ENCODE results near the gene CTNNBIP1. TPM values are rescaled to one million over a fixed set of nuclear protein-coding genes. Genes with fewer than 3 reads are reported as not detected.

The CTNNBIP1 gene
- total RNA-seq, 8 experiments from 2014 or later: 4.9 to 33.1 (median 24.1) TPM

DNA sequence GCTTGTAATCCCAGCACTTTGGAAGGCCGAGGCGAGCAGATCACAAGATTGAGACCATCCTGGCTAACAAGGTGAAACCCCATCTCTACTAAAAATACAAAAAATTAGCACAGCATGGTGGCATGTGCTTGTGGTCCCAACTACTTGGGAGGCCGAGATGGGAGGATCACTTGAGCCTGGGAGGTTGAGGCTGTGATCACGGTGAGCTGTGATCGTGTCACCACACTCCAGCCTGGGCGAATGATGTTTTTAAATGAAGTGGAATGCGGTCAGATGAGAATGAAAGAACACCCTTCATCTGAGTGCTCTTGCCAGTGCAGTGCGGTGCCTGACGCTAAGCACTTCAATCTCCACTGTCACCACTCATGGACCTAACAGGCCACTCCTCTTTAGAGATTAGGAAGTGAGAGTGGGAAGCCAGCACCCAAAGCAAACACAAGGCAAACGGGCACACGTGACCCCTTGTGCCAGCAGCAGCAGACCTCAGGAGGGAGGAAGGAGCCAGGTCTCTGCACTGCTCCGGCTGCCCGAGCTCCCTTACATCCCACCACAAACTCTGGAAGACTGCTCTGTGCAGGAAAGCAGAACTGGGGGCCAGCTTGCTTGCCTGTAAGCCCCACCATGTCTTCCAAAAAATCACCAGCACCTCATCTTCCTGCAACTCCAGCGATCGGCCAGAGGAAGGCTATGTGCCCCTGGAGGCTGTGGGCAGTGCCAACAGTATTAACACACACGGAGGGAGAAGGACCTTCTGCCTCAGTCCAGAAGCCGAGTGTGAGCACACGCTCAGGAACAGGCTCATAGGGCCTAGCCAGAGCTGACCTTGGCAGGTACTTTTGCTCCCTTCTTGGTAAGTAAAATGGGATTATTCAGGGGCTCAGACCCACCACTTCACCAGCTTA, 9.7 kb downstream of the CTNNBIP1 start:
- no peak overlapping the region for H3K4me3 ChIP-seq
- H3K4me1 ChIP-seq (replicated peaks in 1 of 2): no peaks in the 10 kb centered on the region
- in situ Hi-C loops (cut with MboI; ENCODE audit: low pct_unique_long_range_greater_than_20kb in 2 of 9, low sequenced_read_pairs in 9 of 9, unreplicated experiment in 9 of 9): no loop called here
- WGBS, 10 experiments: 67 to 97% (median 91%) methylated on average over 2 to 14 of the region's 18 CpGs; no CpG with 5 or more reads in 1 of the 10 experiments
- ATAC-seq (replicated peaks in 6 of 8): peak in 3 of 8 experiments; percentile 15 to 19 (median 17)
- H3K27ac ChIP-seq: no peak overlapping the region

GRCh38 chr1:9894115-9894514, 16.0 kb downstream of the CTNNBIP1 start:
- in situ Hi-C loops (cut with MboI; ENCODE audit: low pct_unique_long_range_greater_than_20kb in 2 of 9, low sequenced_read_pairs in 9 of 9, unreplicated experiment in 9 of 9): loop anchor here in 1 of 9 experiments (25.0 kb wide), 1 partner anchor 518 kb away; no protein-coding TSS in a partner anchor
- 67 to 100% (median 91%) methylated on average over 1 to 3 of the region's 3 CpGs; no CpG with 5 or more reads in 4 of the 10 experiments for WGBS, 10 experiments
- H3K27ac ChIP-seq: no peak overlapping the region

GRCh38 chr1:9892563-9893528, 17.2 kb downstream of the CTNNBIP1 start:
- Histone ChIP-seq H3K4me1 (replicated peaks in 1 of 2) (peaks cover 3 to 7% of the 10 kb centered on the region in 2 donors), H3K27ac (no peak overlapping the region), H3K4me3 (no peak overlapping the region)
- in situ Hi-C loops (cut with MboI; ENCODE audit: low pct_unique_long_range_greater_than_20kb in 2 of 9, low sequenced_read_pairs in 9 of 9, unreplicated experiment in 9 of 9): loop anchor here in 1 of 9 experiments (25.0 kb wide), 1 partner anchor 519 kb away; no protein-coding TSS in a partner anchor
- ATAC-seq (replicated peaks in 6 of 8): peak in 1 of 8 experiments; percentile 7
- 20 to 100% (median 75%) methylated on average over 1 to 14 of the region's 14 CpGs for WGBS, 10 experiments

More at GRCh38 chr1:9894115-9894514, 16.0 kb downstream of the CTNNBIP1 start:
- peak in 2 of 8 experiments; percentile 6 to 46 for ATAC-seq (replicated peaks in 6 of 8)
- H3K4me3 ChIP-seq: no peak overlapping the region
- H3K4me1 ChIP-seq (replicated peaks in 1 of 2): peaks cover 3 to 7% of the 10 kb centered on the region in 2 donors

DNA sequence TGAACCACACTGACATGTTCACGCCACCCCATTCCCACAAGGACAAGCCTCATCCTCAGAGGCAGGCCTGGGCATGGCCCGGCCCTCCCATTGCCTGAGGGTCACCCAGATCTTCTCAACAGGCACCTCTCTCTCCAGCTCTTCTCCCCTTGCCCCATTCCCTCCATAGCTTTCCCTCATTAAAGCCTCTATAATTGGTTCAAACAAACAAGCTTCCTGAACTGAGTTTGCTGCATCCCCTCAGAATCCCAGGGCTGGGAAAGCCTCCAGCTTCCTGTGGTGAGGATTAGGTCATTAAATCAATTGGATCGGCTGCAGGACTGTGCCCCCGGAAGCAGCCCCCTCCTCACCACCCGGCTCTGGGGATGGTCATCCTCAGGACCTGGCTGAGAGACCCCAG, 18.9 kb downstream of the CTNNBIP1 start:
- Histone ChIP-seq H3K27ac (no peak overlapping the region), H3K4me1 (replicated peaks in 1 of 2) (peaks cover 3 to 7% of the 10 kb centered on the region in 2 donors), H3K4me3 (no peak overlapping the region)
- 20 to 100% (median 60%) methylated on average over 1 to 4 of the region's 5 CpGs; no CpG with 5 or more reads in 3 of the 10 experiments for WGBS, 10 experiments
- in situ Hi-C loops (cut with MboI; ENCODE audit: low pct_unique_long_range_greater_than_20kb in 2 of 9, low sequenced_read_pairs in 9 of 9, unreplicated experiment in 9 of 9): loop anchor here in 1 of 9 experiments (25.0 kb wide), 1 partner anchor 521 kb away; no protein-coding TSS in a partner anchor
- no peak for ATAC-seq (replicated peaks in 6 of 8)

- H3K27ac ChIP-seq: no peak overlapping the region
- 8 to 60% (median 44%) methylated on average over 2 to 6 of the region's 6 CpGs; no CpG with 5 or more reads in 2 of the 10 experiments for WGBS, 10 experiments
- no peak overlapping the region for H3K4me3 ChIP-seq
- in situ Hi-C loops (cut with MboI; ENCODE audit: low pct_unique_long_range_greater_than_20kb in 2 of 9, low sequenced_read_pairs in 9 of 9, unreplicated experiment in 9 of 9): loop anchor here in 1 of 9 experiments (25.0 kb wide), 1 partner anchor 522 kb away; no protein-coding TSS in a partner anchor
- peaks cover 3 to 7% of the 10 kb centered on the region in 2 donors for H3K4me1 ChIP-seq (replicated peaks in 1 of 2)
- ATAC-seq (replicated peaks in 6 of 8): peak in 3 of 8 experiments; percentile 12 to 88 (median 83)
These were observed 19.8 kb downstream of the CTNNBIP1 start for GRCh38 chr1:9890224-9890731.

GRCh38 chr1:9889411-9889810, 20.7 kb downstream of the CTNNBIP1 start:
- 43 to 100% (median 100%) methylated on average over 1 to 6 of the region's 8 CpGs; no CpG with 5 or more reads in 6 of the 10 experiments for WGBS, 10 experiments
- ATAC-seq (replicated peaks in 6 of 8): no peak
- in situ Hi-C loops (cut with MboI; ENCODE audit: low pct_unique_long_range_greater_than_20kb in 2 of 9, low sequenced_read_pairs in 9 of 9, unreplicated experiment in 9 of 9): loop anchor here in 1 of 9 experiments (25.0 kb wide), 1 partner anchor 523 kb away; no protein-coding TSS in a partner anchor
- H3K27ac ChIP-seq: no peak overlapping the region
- no peak overlapping the region for H3K4me3 ChIP-seq
- peaks cover 3 to 7% of the 10 kb centered on the region in 2 donors for H3K4me1 ChIP-seq (replicated peaks in 1 of 2)

GRCh38 chr1:9888886-9889285, 21.2 kb downstream of the CTNNBIP1 start:
- Histone ChIP-seq H3K27ac (no peak overlapping the region), H3K4me3 (no peak overlapping the region), H3K4me1 (replicated peaks in 1 of 2) (peaks cover 3 to 7% of the 10 kb centered on the region in 2 donors)
- 73 to 100% (median 90%) methylated on average over 3 to 6 of the region's 9 CpGs; no CpG with 5 or more reads in 5 of the 10 experiments for WGBS, 10 experiments
- peak in 1 of 8 experiments; percentile 1 for ATAC-seq (replicated peaks in 6 of 8)
- in situ Hi-C loops (cut with MboI; ENCODE audit: low pct_unique_long_range_greater_than_20kb in 2 of 9, low sequenced_read_pairs in 9 of 9, unreplicated experiment in 9 of 9): loop anchor here in 1 of 9 experiments (25.0 kb wide), 1 partner anchor 523 kb away; no protein-coding TSS in a partner anchor

DNA sequence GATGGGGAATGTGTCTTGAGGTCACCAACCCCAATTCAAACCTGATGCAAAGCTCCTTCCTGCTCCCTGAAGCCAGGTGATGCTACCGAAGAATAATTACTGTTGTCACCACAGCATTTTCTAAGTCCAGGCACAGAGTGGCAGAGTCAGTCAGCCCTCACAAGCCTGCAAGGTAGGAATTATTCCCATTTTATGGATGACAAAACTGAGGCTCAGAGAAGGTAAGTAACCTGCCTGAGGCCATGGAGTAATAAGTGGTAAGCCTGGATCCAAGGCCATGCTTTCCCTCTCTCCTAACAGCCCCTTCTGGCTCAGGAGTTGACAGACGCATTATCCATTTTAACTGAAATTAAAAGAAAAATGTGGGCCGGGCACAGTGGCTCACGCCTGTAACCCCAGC, 23.0 kb downstream of the CTNNBIP1 start:
- WGBS, 10 experiments: 79 to 100% (median 92%) methylated on average over 1 to 4 of the region's 4 CpGs; no CpG with 5 or more reads in 3 of the 10 experiments
- in situ Hi-C loops (cut with MboI; ENCODE audit: low pct_unique_long_range_greater_than_20kb in 2 of 9, low sequenced_read_pairs in 9 of 9, unreplicated experiment in 9 of 9): loop anchor here in 1 of 9 experiments (25.0 kb wide), 1 partner anchor 525 kb away; no protein-coding TSS in a partner anchor
- Histone ChIP-seq H3K27ac (no peak overlapping the region), H3K4me1 (replicated peaks in 1 of 2) (peaks cover 0 to 7% of the 10 kb centered on the region in 2 donors), H3K4me3 (no peak overlapping the region)
- no peak for ATAC-seq (replicated peaks in 6 of 8)

- H3K4me1 ChIP-seq (replicated peaks in 1 of 2): peaks cover 0 to 7% of the 10 kb centered on the region in 2 donors
- in situ Hi-C loops (cut with MboI; ENCODE audit: low pct_unique_long_range_greater_than_20kb in 2 of 9, low sequenced_read_pairs in 9 of 9, unreplicated experiment in 9 of 9): loop anchor here in 1 of 9 experiments (25.0 kb wide), 1 partner anchor 526 kb away; no protein-coding TSS in a partner anchor
- H3K27ac ChIP-seq: no peak overlapping the region
- ATAC-seq (replicated peaks in 6 of 8): peak in 4 of 8 experiments; percentile 21 to 51 (median 30)
- H3K4me3 ChIP-seq: no peak overlapping the region
- 52 to 100% (median 79%) methylated on average over 1 to 15 of the region's 17 CpGs; no CpG with 5 or more reads in 2 of the 10 experiments for WGBS, 10 experiments
These were observed 23.9 kb downstream of the CTNNBIP1 start for GRCh38 chr1:9886092-9886742.

DNA sequence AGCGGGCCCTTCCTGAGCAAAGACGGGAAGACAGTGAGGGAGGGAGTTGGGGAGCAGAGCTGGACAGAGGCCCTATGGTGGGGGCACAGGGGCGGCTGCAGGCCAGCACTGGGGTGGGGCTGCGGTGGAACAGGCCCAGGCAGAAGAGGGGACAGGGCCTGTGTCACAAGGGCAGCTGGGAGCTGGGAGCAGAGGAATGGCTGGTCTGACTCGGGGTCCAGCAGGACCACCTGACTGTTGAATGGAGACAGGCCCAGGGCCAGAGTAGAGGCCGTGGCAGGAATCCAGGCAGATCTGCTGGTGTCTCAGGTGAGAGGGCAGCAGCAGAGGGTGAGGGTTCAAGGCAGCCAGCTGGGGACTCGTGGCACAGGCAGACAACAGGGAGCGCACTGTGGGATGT, 25.3 kb downstream of the CTNNBIP1 start:
- Histone ChIP-seq H3K27ac (no peak overlapping the region), H3K4me1 (replicated peaks in 1 of 2) (no peaks in the 10 kb centered on the region), H3K4me3 (no peak overlapping the region)
- 82 to 100% (median 90%) methylated on average over 2 to 3 of the region's 8 CpGs; no CpG with 5 or more reads in 5 of the 10 experiments for WGBS, 10 experiments
- ATAC-seq (replicated peaks in 6 of 8): peak in 2 of 8 experiments; percentile 1 to 16
- in situ Hi-C loops (cut with MboI; ENCODE audit: low pct_unique_long_range_greater_than_20kb in 2 of 9, low sequenced_read_pairs in 9 of 9, unreplicated experiment in 9 of 9): loop anchor here in 1 of 9 experiments (25.0 kb wide), 1 partner anchor 527 kb away; no protein-coding TSS in a partner anchor
